Thyroid gland (tissue), 4 donors: ENCODE data around the gene PTCD1.

ENCODE experiments used
- POLR2A ChIP-seq, 2 donors: fragments of 450-650 bp; IDR thresholded peaks; one replicate each; pipeline ENCODE4 v1.6.1; 2017; ENCODE audit warnings: antibody characterized with exemption in 2 of 2, mild to moderate bottlenecking in 2 of 2, moderate library complexity in 1 of 2
- TF ChIP-seq, protein P1 (sequence below), 6 experiments: fragments of 200-600 bp in 3 of 6; fragments of 450-650 bp in 3 of 6; sonication (generic) in 3 of 6; IDR thresholded peaks; one replicate each; pipeline ENCODE4 v1.5.1; 2016 to 2019; ENCODE audit warnings: antibody characterized with exemption in 6 of 6, mild to moderate bottlenecking in 2 of 6, inconsistent platforms in 1 of 6, moderate library complexity in 1 of 6

DNA sequence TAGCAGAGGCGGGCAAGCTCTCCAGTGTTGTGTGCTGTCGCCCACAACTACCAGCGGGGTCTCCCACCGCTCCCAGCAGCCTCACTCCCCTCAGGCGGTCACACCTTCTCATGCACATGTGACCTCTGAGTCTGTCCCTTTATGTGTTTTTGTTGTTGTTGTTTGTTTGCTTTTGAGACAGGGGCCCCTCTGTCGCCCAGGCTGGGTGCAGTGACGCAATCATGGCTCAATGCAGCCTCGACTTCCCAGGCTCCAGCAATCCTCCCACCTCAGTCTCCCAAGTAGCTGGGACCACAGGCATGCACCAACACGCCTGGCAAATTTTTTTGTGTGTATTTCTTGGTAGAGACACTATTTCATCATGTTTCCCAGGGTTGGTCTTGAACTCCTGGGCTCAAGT is 1.6 kb upstream of the PTCD1 start:
- TF ChIP-seq, protein P1, sequence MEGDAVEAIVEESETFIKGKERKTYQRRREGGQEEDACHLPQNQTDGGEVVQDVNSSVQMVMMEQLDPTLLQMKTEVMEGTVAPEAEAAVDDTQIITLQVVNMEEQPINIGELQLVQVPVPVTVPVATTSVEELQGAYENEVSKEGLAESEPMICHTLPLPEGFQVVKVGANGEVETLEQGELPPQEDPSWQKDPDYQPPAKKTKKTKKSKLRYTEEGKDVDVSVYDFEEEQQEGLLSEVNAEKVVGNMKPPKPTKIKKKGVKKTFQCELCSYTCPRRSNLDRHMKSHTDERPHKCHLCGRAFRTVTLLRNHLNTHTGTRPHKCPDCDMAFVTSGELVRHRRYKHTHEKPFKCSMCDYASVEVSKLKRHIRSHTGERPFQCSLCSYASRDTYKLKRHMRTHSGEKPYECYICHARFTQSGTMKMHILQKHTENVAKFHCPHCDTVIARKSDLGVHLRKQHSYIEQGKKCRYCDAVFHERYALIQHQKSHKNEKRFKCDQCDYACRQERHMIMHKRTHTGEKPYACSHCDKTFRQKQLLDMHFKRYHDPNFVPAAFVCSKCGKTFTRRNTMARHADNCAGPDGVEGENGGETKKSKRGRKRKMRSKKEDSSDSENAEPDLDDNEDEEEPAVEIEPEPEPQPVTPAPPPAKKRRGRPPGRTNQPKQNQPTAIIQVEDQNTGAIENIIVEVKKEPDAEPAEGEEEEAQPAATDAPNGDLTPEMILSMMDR (IDR thresholded peaks at IDR 0.05) = no peak
- TF ChIP-seq POLR2A (IDR thresholded peaks at IDR 0.05) = no peak
